Measurements from ENCODE around the gene KIF6.

The KIF6 gene

GRCh38 chr6:39420300-39421265 lies 304.6 kb downstream of the KIF6 start:
- no peak for DNase-seq (ENCODE audit: low spot score)

- no peak for DNase-seq (ENCODE audit: low spot score)
These were observed 305.6 kb downstream of the KIF6 start for GRCh38 chr6:39419607-39420006.

- DNase-seq (ENCODE audit: low spot score) = no peak
These were observed 307.8 kb downstream of the KIF6 start for GRCh38 chr6:39417440-39417839.

GRCh38 chr6:39416728-39417127 lies 308.5 kb downstream of the KIF6 start:
- peak; percentile 34 for DNase-seq (ENCODE audit: low spot score)

- DNase-seq (ENCODE audit: low spot score) = no peak
These were observed 309.2 kb downstream of the KIF6 start for GRCh38 chr6:39416026-39416425.

- no peak for DNase-seq (ENCODE audit: low spot score)
These were observed 309.7 kb downstream of the KIF6 start for GRCh38 chr6:39415482-39415881.

GRCh38 chr6:39411465-39411864 lies 313.7 kb downstream of the KIF6 start:
- no peak for DNase-seq (ENCODE audit: low spot score)

GRCh38 chr6:39411001-39411400 lies 314.2 kb downstream of the KIF6 start:
- DNase-seq (ENCODE audit: low spot score) = no peak

- no peak for DNase-seq (ENCODE audit: low spot score)
These were observed 315.3 kb downstream of the KIF6 start for GRCh38 chr6:39409889-39410288.

- no peak for DNase-seq (ENCODE audit: low spot score)
These were observed 317.7 kb downstream of the KIF6 start for GRCh38 chr6:39407446-39407993.

GRCh38 chr6:39404312-39404711 lies 320.9 kb downstream of the KIF6 start:
- no peak for DNase-seq (ENCODE audit: low spot score)

- DNase-seq (ENCODE audit: low spot score) = no peak
These were observed 321.9 kb downstream of the KIF6 start for GRCh38 chr6:39403304-39403703.

GRCh38 chr6:39402239-39402751 lies 322.9 kb downstream of the KIF6 start:
- DNase-seq (ENCODE audit: low spot score) = no peak

- no peak for DNase-seq (ENCODE audit: low spot score)
These were observed 323.8 kb downstream of the KIF6 start for GRCh38 chr6:39401376-39401775.

- DNase-seq (ENCODE audit: low spot score) = no peak
These were observed 325.2 kb downstream of the KIF6 start for GRCh38 chr6:39400026-39400425.

- no peak for DNase-seq (ENCODE audit: low spot score)
These were observed 328.4 kb downstream of the KIF6 start for GRCh38 chr6:39396854-39397253.

- DNase-seq (ENCODE audit: low spot score) = no peak
These were observed 332.1 kb downstream of the KIF6 start for GRCh38 chr6:39393075-39393474.

GRCh38 chr6:39391182-39391581 lies 334.0 kb downstream of the KIF6 start:
- DNase-seq (ENCODE audit: low spot score) = no peak

GRCh38 chr6:39389484-39389767 lies 335.8 kb downstream of the KIF6 start:
- DNase-seq (ENCODE audit: low spot score) = no peak

- no peak for DNase-seq (ENCODE audit: low spot score)
These were observed 336.4 kb downstream of the KIF6 start for GRCh38 chr6:39388606-39389483.

GRCh38 chr6:39387785-39388184 lies 337.4 kb downstream of the KIF6 start:
- peak; percentile 1 for DNase-seq (ENCODE audit: low spot score)

- DNase-seq (ENCODE audit: low spot score) = no peak
These were observed 338.7 kb downstream of the KIF6 start for GRCh38 chr6:39386487-39386886.

All from SW480 (cell line).